HG02642 (cell line): ENCODE data around the gene KCNQ2.
"Not testable (repeated sequence)": the region's sequence is repeated elsewhere in the genome, so short reads cannot be mapped to it uniquely, and the experiment has no call there.

Experiments used
- ATAC-seq: cut with Tn5 transposase; IDR thresholded peaks from one replicate; pipeline ENCODE4 v1.9.1; 2021; ENCODE audit warnings: mild to moderate bottlenecking; ENCODE audit not compliant: unreplicated experiment, poor library complexity

The KCNQ2 gene

GRCh38 chr20:63491635-63492230 is 19.3 kb upstream of the KCNQ2 start:
- ATAC-seq = no peak

- ATAC-seq = no peak
Observed at GRCh38 chr20:63491078-63491477, 18.6 kb upstream of the KCNQ2 start.

GRCh38 chr20:63490416-63490815 is 18.0 kb upstream of the KCNQ2 start:
- no peak for ATAC-seq

- ATAC-seq = no peak
Observed at GRCh38 chr20:63488315-63489251, 16.1 kb upstream of the KCNQ2 start.

GRCh38 chr20:63487781-63488241 is 15.4 kb upstream of the KCNQ2 start:
- no peak for ATAC-seq

- no peak for ATAC-seq
Observed at GRCh38 chr20:63487116-63487764, 14.8 kb upstream of the KCNQ2 start.

GRCh38 chr20:63486300-63486855 is 13.9 kb upstream of the KCNQ2 start:
- ATAC-seq = no peak

GRCh38 chr20:63484651-63485403 is 12.4 kb upstream of the KCNQ2 start:
- no peak for ATAC-seq

- no peak for ATAC-seq
Observed at GRCh38 chr20:63484236-63484635, 11.8 kb upstream of the KCNQ2 start.

GRCh38 chr20:63483834-63484233 is 11.4 kb upstream of the KCNQ2 start:
- ATAC-seq = no peak

- no peak for ATAC-seq
Observed at GRCh38 chr20:63482021-63482587, 9.6 kb upstream of the KCNQ2 start.

GRCh38 chr20:63481503-63481902 is 9.0 kb upstream of the KCNQ2 start:
- ATAC-seq = no peak

GRCh38 chr20:63479695-63480419 is 7.4 kb upstream of the KCNQ2 start:
- not testable (repeated sequence) for ATAC-seq

- ATAC-seq = no peak
Observed at GRCh38 chr20:63478346-63479302, 6.2 kb upstream of the KCNQ2 start.

GRCh38 chr20:63477944-63478343 is 5.5 kb upstream of the KCNQ2 start:
- no peak for ATAC-seq

GRCh38 chr20:63477061-63477616 is 4.7 kb upstream of the KCNQ2 start:
- ATAC-seq = no peak

- no peak for ATAC-seq
Observed at GRCh38 chr20:63475209-63475608, 2.8 kb upstream of the KCNQ2 start.
